ENCODE measurements around the gene HS2ST1.

- TF ChIP-seq CTCF (IDR thresholded peaks at IDR 0.05) (no peak), POLR2AphosphoS5 (IDR thresholded peaks at IDR 0.05) (no peak), POLR2A (IDR thresholded peaks at IDR 0.05) (no peak)
These were observed 116.6 kb downstream of the HS2ST1 start for GRCh38 chr1:87030740-87031690.
